GM12873 (cell line): Measurements from ENCODE around the gene C11orf68.

Source experiments
- CTCF ChIP-seq: IDR thresholded peaks from 2 replicates; pipeline ENCODE4 v1.5.1; 2012; ENCODE audit warnings: low read depth, mild to moderate bottlenecking, moderate library complexity, low read length, control low read depth; ENCODE audit not compliant: insufficient read depth; ENCODE audit errors: missing control alignments

Gene C11orf68

GRCh38 chr11:65885231-65885630 lies 33.6 kb downstream of the C11orf68 start:
- no peak for TF ChIP-seq CTCF

- TF ChIP-seq CTCF, result peak; percentile 100
These were observed 34.2 kb downstream of the C11orf68 start for GRCh38 chr11:65884716-65885092.

- no peak for TF ChIP-seq CTCF
These were observed 34.8 kb downstream of the C11orf68 start for GRCh38 chr11:65883786-65884715.

GRCh38 chr11:65883058-65883761 lies 35.7 kb downstream of the C11orf68 start:
- no peak for TF ChIP-seq CTCF

- no peak for TF ChIP-seq CTCF
These were observed 36.5 kb downstream of the C11orf68 start for GRCh38 chr11:65882120-65883057.

GRCh38 chr11:65880844-65881421 lies 37.9 kb downstream of the C11orf68 start:
- no peak for TF ChIP-seq CTCF

- TF ChIP-seq CTCF, result no peak
These were observed 38.8 kb downstream of the C11orf68 start for GRCh38 chr11:65880027-65880426.
